GM21423 (cell line): ENCODE measurements around the gene TADA2A.
"Not testable (repeated sequence)": the region's sequence is repeated elsewhere in the genome, so short reads cannot be mapped to it uniquely, and the experiment has no call there.

ENCODE experiments used
- ATAC-seq: cut with Tn5 transposase; IDR thresholded peaks from one replicate; pipeline ENCODE4 v1.9.1; 2021; ENCODE audit warnings: mild to moderate bottlenecking, moderate library complexity; ENCODE audit not compliant: unreplicated experiment

TADA2A gene

DNA sequence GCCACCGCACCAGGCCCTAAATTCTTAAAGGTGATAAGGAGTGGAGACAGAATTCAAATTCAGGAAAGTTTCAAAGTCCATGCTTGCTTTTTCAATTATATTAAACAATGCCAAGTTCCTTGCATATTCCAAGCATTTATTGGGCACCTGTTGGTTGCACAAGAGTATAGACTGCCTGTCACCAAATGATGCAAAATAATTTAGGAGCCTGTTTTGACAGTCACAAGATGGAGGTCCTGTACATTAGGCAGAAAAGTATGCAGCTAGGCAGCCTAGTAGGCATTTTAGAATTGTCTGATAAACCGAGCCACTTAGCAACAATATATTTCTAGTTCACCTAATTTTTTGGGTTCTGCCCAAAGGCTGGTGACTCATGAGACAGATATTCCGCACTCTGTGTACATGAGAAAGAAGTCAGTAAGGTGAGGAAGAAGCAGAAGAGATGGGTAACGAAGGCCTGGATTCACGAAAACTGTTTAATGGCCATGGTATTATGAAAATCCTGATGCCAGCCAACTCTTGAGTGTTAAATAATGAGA lies 7.4 kb upstream of the TADA2A start:
- no peak for ATAC-seq

DNA sequence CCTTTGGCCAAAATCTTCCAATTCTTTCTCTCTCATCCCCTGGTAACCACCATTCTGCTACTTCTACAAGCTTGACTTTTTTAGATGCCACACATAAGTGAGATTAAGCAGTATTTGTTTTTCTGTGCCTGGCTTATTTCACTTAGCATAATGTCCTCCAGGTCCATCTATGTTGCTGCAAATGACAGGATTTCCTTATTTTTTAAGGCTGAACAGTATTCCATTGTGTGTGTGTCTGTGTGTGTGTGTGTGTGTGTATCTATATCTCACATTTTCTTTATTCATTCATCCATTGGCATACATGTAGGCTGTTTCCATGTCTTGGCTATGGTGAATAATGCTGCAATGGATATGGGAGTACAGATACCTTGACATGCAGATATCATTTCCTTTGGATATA lies 6.2 kb upstream of the TADA2A start:
- ATAC-seq: no peak

DNA sequence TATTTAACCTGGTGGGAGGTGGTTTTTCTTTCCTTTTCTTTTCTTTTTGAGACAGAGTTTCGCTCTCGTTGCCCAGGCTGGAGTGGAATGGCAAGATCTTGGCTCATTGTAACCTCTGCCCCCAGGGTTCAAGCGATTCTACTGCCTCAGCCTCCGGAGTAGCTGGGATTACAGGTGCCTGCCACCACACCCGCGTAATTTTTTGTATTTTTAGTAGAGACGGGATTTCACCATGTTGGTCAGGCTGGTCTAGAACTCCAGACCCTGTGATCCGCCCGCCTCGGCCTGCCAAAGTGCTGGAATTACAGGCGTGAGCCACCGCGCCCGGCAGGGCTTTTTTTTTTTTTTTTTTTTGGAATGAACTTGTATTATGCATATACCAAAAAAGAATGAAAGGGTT lies 1.2 kb upstream of the TADA2A start:
- ATAC-seq: not testable (repeated sequence)

DNA sequence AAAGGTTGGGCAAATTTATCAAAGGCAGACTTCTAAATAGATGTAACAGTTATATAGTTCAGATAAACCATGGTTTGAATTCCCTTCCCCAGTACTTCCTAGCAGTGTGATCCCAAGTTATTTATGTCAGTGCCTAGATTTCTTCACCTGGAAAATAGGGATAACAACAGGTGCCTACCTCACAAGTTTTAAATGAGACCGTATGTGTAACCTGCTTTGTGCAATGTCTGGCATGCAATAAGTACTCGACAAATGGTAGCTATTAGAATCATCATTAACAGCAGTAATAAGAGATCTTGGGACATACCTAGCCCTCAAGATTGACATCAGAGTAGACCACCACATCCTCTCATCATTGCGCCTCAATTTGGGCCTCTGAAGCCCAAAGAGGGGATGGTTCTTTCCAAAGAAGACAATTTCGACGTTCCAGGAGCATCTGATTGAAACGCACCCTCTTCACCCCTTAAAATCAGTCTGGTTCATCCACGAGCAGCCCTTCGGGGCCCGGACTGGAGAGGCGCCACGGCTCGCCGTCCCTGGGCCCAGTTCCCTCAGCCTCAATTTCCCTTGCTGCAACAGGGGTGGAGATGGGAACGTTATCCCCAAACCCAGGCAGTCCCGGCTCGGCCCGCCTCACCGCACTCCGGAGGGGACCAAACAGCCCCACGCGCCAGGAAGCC lies 591 bp upstream of the TADA2A start:
- peak; percentile 27 for ATAC-seq

DNA sequence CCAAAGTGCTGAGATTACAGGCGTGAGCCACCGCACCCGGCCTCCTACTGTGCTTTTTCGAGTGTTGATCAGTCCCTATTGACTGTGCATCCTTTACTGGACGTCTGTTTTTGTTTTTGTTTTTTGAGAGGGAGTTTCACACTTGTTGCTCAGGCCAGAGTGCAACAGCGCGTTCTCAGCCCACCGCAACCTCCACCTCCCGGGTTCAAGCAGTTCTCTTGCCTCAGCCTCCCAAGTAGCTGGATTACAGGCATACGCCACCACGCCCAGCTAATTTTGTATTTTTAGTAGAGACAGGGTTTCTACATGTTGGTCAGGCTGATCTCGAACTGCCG lies 1.4 kb downstream of the TADA2A start:
- not testable (repeated sequence) for ATAC-seq

DNA sequence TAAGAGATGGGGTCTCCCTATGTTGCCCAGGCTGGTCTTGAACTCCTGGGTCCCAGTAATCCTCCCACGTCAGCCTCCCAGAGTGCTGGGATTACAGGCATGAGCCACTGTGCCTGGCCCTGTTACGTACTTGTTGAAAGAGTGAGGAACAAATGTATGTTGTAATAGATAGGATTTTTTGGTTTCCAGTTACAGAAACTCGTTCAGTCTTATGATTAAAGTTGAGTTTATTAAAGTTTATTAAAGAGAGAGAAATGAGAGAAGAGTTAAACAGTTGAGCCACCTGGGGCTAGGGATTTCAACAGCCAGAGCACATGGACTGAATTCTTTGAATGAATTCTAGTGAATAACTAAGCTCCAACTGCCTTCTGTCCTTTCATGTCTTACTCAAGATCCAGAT lies 3.7 kb downstream of the TADA2A start:
- ATAC-seq: no peak

DNA sequence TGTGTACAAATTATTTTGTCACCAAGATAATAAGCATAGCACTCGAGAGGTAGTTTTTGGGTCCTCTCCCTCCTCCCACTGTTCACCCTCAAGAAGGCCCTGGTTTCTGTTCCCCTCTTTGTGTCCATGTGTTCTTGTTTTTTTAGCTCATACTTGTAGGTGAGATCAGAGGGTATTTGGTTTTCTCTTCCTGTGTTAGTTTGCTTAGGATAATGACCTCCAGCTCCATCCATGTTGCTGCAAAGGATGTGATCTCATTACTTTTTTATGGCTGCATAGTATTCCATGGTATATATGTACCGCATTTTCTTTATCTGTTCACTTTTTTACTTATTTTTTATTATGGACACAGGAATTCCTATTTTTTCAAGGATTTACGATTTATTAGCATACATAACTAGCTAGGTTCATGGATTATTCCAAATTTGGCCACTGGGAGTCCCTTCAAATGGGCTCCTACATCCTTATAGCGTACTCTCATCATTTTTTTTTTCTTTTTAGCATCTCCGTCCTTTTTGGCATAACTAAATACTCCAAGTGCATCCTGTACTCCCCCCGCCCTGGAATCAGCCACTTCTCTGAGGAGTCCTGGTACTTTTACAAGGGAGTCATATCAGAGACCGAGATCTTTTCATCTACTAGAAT lies 7.3 kb downstream of the TADA2A start:
- no peak for ATAC-seq

DNA sequence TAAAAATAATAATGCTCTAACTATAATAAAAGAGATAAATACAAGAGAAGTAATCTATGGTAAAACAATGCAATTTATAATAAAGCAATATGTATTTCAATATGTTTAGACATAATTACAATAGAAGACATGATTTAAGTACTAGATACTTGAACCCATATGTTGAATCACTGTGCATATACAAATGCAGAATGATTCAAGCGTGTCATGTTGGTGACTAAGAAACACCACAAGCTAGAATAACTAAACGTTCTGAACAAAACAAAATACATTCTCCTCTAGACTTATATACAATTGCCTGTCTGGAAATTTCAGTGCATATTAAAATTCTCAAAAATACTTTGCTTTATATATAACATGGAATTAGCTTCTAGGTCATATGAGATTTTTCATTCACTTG lies 11.2 kb downstream of the TADA2A start:
- no peak for ATAC-seq

DNA sequence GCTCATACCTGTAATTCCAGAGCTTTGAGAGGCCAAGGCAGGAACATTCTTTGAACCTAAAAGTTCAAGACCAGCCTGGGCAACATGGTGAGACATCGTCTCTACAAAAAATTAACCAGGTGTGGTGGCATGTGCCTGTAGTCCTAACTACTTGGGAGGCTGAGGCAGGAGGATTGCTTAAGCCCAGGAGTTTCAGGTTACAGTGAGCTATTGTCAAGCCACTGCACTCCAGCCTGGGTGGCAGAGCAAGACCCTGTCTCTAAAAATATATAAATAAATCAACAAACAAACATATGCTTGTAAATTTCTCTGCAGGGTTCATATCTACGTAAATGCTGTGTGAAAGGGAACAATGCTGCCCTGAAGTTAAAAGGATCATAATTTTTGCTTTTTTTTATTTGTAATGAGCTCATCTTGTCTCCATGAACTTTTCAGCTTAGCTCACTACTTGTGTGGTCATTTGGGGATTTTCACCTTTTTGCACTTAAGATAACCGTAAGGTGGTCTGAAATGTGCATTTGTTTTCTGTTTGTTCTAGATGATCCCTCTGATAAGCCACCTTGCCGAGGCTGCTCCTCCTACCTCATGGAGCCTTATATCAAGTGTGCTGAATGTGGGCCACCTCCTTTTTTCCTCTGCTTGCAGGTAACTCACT lies 16.4 kb downstream of the TADA2A start:
- ATAC-seq: no peak

DNA sequence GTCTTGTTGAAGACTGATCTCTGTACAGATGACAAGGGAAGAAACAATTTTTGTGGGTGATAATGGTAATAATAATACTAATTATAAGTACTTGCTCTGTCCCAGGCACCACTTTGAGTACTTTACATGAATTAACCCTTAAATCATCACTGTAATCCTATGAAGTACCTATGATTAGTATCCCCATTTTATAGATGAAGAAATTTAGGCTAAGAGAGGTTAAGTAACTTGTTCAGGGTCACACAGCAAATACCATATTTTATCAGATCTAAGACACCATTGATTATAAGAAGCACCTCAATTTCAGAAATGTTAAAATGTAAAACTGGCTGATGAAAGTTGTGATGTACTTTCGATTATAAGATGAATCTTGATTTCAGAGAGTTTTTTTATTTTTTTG lies 18.6 kb downstream of the TADA2A start:
- no peak for ATAC-seq

DNA sequence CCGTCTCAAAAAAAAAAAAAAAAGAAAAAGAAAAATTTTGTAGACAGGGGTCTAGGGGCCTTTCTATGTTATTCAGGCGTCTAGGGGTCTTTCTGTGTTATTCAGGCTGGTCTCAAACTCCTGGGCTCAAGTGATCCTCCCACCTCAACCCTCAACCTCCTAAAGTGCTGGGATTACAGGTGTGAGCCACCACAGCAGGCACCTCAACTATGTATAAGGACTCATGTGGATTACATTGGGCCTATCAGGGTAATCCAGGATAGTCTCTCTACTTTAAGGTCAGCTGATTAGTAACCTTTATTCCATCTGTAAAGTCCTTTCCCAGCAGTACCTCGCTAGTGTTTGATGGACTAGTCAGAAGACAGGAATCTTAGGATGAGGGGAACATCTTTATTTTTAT lies 22.4 kb downstream of the TADA2A start:
- ATAC-seq: no peak

DNA sequence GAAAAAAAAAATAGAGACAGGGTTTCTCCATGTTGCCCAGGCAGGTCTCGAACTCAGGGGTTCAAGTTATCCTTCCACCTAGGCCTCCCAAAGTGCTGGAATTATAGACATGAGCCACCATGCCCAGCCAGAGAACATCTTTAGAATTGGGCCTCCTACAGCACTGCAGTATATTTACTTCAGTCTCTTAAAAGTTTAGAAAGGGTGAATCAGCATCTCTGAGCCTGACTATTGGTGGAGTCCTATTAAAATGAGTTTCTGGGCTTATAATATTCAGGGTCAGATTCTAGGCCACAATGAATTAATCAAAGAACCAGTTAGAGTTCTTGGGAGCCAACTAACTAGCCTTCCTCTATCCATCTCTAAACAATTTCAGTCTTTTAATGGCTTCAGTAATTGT lies 22.8 kb downstream of the TADA2A start:
- ATAC-seq: no peak

DNA sequence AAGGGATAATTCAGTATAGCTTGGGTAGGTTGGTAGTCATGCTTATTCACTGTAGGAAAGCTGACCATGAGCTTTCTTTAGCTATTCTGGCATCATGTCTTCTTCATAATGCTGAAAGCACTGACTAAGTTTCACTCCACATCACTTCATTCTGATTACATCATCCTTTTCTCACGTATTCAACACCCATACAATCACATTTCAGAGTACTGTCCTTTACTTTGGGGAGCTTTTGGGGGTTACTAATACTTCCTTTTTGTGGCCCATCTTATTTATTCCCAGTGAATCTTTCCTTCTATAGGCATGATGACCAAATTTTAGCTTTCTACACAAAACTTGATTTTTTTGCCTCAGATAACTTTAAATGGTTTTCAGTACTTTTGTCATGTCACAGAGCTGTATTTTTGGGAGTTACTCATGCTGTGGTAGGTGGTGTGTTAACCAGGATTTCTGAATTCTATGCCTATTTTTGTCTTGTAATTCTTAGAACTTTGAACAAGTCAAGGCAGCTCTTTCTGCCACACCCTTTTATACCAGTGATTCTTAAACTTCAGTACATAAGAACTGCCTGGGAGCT lies 23.5 kb downstream of the TADA2A start:
- ATAC-seq: no peak

DNA sequence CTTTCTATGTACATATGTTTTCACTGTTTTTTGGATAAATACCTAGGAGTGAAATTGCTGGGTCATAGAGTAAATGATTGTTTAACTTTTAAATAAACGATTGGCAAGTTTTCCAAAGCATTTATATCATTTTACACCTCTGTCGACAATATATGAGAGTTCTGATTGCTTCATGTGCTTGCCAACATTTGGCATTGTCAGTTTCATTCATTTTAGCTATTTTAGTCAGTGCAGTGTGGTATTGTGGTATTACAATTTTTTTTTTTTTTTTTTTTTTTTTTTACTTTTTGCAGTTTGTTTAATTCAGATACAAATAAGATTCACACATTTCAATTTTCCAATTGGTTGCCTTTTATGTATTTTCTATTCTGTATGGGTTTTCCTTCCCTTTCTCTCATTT lies 26.0 kb downstream of the TADA2A start:
- no peak for ATAC-seq

DNA sequence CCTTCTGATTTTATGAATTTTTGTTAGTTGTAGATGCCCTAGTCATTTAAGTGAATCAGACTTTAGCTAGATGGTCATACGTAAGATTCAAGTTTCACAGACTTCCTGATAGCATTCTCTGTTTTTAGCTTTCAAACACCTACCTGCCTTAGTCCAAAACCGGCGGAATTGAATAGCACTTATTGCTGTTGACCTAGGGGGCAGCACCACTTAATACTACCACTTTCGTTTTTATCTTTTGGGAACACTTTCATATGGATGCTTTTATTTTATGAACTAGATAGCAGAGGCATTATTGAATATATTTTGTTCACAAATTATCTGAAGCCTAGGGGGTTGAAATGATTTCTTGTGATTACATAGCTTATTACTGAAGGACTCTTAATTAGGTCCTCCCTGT lies 31.5 kb downstream of the TADA2A start:
- no peak for ATAC-seq

DNA sequence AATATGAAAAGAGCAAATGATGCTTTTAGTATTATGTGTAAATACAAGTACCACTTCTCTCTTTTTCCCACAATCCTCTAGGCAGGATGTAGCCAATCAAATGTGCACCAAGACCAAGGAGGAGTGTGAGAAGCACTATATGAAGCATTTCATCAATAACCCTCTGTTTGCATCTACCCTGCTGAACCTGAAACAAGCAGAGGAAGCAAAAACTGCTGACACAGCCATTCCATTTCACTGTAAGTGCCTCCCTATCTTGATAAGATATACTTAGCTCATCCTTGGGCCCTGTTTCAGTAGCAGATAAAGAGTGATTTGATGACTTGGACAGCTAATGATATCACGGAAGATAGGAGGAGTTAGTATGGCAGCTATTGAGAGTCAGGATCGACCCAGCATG lies 33.7 kb downstream of the TADA2A start:
- no peak for ATAC-seq

DNA sequence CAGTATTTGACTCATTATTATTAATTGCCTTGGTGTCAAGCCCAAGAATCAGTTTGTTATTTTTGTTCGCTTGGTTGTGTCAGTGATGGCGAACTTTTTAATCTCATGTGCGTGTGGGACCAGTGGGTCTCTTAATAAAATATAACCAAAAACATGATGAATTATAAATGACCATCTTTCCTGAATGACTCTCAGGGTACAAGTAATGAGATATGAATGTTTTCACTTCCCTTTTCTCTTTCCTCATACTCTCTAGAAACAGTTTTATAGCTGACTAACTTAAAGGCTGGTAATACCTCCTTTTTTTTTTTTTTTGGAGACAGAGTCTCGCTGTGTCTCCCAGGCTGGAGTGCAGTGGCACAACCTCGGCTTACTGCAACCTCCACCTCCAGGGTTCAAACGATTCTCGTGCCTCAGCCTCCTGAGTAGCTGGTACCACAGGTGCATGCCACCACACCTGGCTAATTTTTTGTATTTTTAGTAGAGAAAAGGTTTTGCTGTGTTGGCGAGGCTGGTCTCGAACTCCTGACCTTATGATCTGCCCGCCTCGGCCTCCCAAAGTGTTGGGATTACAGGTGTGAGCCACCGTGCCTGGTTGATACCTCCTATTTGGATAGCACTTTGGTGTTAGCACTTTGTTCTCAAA lies 34.8 kb downstream of the TADA2A start:
- ATAC-seq: not testable (repeated sequence)

DNA sequence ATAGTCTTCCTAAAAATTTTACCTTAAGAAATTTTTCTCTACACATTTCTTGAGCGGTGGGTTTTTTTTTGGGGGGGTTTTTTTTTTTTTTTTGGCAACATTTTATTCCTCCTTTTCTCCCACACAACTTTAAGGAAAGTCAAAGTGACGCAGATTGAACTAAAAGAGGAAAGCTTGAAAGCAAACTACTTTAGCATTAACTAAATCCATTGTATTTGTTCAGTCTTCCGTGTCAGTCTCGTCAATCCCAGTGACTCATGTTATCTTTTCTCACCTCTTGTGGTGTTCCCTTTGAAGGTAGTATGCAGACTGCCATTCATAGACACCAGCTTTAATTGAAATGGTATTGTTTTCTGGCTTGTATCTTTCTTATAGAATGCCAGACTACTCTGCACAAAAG lies 39.3 kb downstream of the TADA2A start:
- no peak for ATAC-seq

DNA sequence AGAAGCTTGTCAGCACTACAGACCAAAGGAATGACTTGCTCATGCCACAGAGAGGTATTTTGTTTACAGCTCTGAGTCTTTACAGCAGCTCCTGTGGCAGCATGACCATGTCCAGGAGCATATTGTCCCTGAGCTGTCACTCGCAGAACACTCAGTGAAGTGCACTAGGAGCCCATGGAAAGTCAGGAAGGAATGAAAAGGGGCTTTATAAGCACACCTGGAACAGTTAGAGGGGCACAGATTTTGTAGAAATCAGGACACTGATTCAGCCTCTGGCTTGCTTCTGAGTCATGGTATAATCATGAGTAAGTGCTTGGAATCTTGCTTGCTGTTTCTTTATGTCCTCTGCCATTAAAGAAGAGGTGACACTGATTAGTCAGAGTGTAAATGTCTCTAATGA lies 41.0 kb downstream of the TADA2A start:
- ATAC-seq: no peak

DNA sequence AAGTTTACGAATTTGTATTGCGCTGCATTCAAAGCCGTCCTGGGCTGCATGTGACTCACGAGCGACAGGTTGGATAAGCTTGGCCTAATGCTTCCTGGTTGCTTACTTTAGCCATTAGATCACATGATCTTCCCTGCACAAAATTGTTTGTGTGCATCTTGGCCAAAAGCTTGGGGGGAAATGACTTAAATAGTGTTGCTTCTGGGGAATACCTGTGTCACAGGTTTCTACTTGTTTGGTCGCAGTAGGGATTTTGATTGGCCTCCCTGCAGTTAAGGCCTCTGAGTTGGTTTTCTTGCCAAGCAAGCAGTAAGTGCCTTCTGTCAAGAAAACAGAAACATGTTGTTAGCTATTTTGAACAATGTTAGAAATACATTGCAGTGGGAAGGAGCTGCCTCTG lies 43.4 kb downstream of the TADA2A start:
- no peak for ATAC-seq

DNA sequence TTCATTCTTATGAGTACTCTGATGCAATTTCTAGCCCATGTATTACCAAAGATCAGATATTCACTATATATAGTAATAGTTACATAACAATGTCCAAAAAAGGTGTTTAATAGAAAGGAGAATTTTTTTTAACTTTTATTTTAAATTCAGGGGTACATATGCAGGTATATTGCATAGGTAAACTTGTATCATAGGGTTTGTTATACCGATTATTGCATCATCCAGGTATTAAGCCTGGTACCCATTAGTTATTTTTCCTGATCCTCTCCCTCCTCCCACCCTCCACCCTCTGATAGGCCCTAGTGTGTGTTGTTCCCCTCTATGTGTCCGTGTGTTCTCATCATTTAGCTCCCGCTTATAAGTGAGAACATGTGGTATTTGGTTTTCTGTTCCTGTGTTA lies 51.1 kb downstream of the TADA2A start:
- not testable (repeated sequence) for ATAC-seq
